H1 (cell line): Measurements from ENCODE around the gene TSPAN9. TPM values are rescaled to one million over a fixed set of nuclear protein-coding genes. Genes with fewer than 3 reads are reported as not detected.

Source experiments
- CTCF ChIA-PET: fragments of 300-600 bp; sonication (Branson Sonifier 250); formaldehyde crosslinking; loops from one replicate; lab custom pipeline; 2021; ENCODE audit not compliant: partially characterized antibody; lab: Charles Lee
- POLR2A ChIA-PET: fragments of 300-600 bp; sonication (Branson Sonifier 250); formaldehyde crosslinking; loops from one replicate; lab custom pipeline; 2021; ENCODE audit warnings: inconsistent platforms; ENCODE audit not compliant: partially characterized antibody; lab: Charles Lee
- DNase-seq, 2 experiments: peaks; one replicate each; pipeline versions ENCODE4 v3.0.0 to v3.0.0-alpha.2; 2010 to 2022; ENCODE audit warnings: low spot score in 2 of 2, low read depth in 1 of 2, mixed read lengths in 1 of 2
- FAIRE-seq: peaks from 2 replicates; lab custom pipeline; 2011; peaks lifted over from hg19 to GRCh38; lab: Jason Lieb, UNC
- H2AFZ ChIP-seq: 2 replicates; pipeline ENCODE4 v1.8.1; 2012; ENCODE audit warnings: low read length, inconsistent platforms
- H2AK5ac ChIP-seq: 2 replicates; pipeline ENCODE4 v1.6.1; 2013; ENCODE audit warnings: low read depth, low read length
- H2BK120ac ChIP-seq: replicated peaks from 2 replicates; pipeline ENCODE3; 2013; ENCODE audit warnings: low read depth, low read length, inconsistent platforms
- H2BK12ac ChIP-seq: 2 replicates; pipeline ENCODE4 v1.6.1; 2013; ENCODE audit warnings: low read depth, low read length
- H2BK15ac ChIP-seq: 2 replicates; pipeline ENCODE4 v1.6.1; 2013; ENCODE audit warnings: low read length
- H2BK20ac ChIP-seq: 2 replicates; pipeline ENCODE4 v1.6.1; 2013; ENCODE audit warnings: low read length
- H2BK5ac ChIP-seq: 2 replicates; pipeline ENCODE4 v1.6.1; 2013; ENCODE audit warnings: low read depth, low read length
- H3K14ac ChIP-seq: 2 replicates; pipeline ENCODE4 v1.6.1; 2013; ENCODE audit warnings: inconsistent platforms; ENCODE audit not compliant: insufficient read length
- H3K18ac ChIP-seq: 2 replicates; pipeline ENCODE4 v1.6.1; 2013; ENCODE audit warnings: low read length; ENCODE audit errors: extremely low read depth
- H3K23ac ChIP-seq: 2 replicates; pipeline ENCODE4 v1.6.1; 2013; ENCODE audit warnings: inconsistent platforms; ENCODE audit not compliant: insufficient read length
- H3K23me2 ChIP-seq: 2 replicates; pipeline ENCODE4 v1.6.1; 2013; ENCODE audit warnings: low read depth, low read length
- H3K27ac ChIP-seq: 2 replicates; pipeline ENCODE4 v1.6.1; 2011; ENCODE audit warnings: low read depth, low read length, inconsistent platforms
- H3K27me3 ChIP-seq, 4 experiments: replicated peaks in 1 of 4; 1 replicate in 1 of 4; 2 replicates in 3 of 4; pipeline versions ENCODE4 v1.6.1 to v1.8.1; 2011 to 2013; ENCODE audit warnings: low read length in 3 of 4, mild to moderate bottlenecking in 3 of 4, inconsistent platforms in 2 of 4, mixed read lengths in 2 of 4, moderate library complexity in 1 of 4; ENCODE audit not compliant: control insufficient read depth in 3 of 4, insufficient read depth in 3 of 4; ENCODE audit errors: extremely low read depth in 1 of 4
- H3K36me3 ChIP-seq, 4 experiments: 2 replicates each; pipeline versions ENCODE4 v1.6.1 to v1.8.1; 2011 to 2013; ENCODE audit warnings: mild to moderate bottlenecking in 4 of 4, low read length in 3 of 4, moderate library complexity in 2 of 4, control low read depth in 1 of 4, inconsistent platforms in 1 of 4; ENCODE audit not compliant: insufficient read depth in 4 of 4, control insufficient read depth in 2 of 4
- H3K4ac ChIP-seq: replicated peaks from 2 replicates; pipeline ENCODE3; 2013; ENCODE audit warnings: low read length, low read depth, mixed read lengths, inconsistent platforms; ENCODE audit not compliant: insufficient read length
- H3K4me1 ChIP-seq, 4 experiments: replicated peaks in 1 of 4; 1 replicate in 1 of 4; 2 replicates in 3 of 4; pipeline versions ENCODE4 v1.6.1 to v1.8.1; 2011 to 2013; ENCODE audit warnings: low read length in 3 of 4, inconsistent platforms in 2 of 4, mixed read lengths in 1 of 4; ENCODE audit not compliant: insufficient read depth in 4 of 4, control insufficient read depth in 3 of 4
- H3K4me2 ChIP-seq, 2 experiments: 2 replicates each; pipeline versions ENCODE4 v1.6.1 to v1.8.1; 2011 to 2013; ENCODE audit warnings: low read depth in 2 of 2, low read length in 2 of 2, control low read depth in 1 of 2, inconsistent platforms in 1 of 2, mild to moderate bottlenecking in 1 of 2; ENCODE audit not compliant: insufficient read depth in 1 of 2
- H3K4me3 ChIP-seq, 4 experiments: fragments of 200-600, 300-600 bp in 1 of 4; sonication (generic), shearing (Covaris generic), sonication (Bioruptor Twin) in 1 of 4; 2 replicates each; pipeline versions ENCODE4 v1.5.1 to v1.8.1; 2011 to 2016; ENCODE audit warnings: low read length in 4 of 4, low read depth in 3 of 4, control low read depth in 2 of 4, inconsistent platforms in 2 of 4, mild to moderate bottlenecking in 2 of 4, mixed read lengths in 1 of 4, moderate library complexity in 1 of 4; ENCODE audit not compliant: insufficient read depth in 2 of 4; ENCODE audit errors: extremely low read depth in 1 of 4
- H3K56ac ChIP-seq: replicated peaks from 2 replicates; pipeline ENCODE3; 2013; ENCODE audit warnings: low read depth, mild to moderate bottlenecking, mixed read lengths, low read length, inconsistent platforms; ENCODE audit not compliant: insufficient read length
- H3K79me1 ChIP-seq: 2 replicates; pipeline ENCODE4 v1.6.1; 2013; ENCODE audit warnings: low read depth, low read length, control low read depth
- H3K79me2 ChIP-seq, 2 experiments: 2 replicates each; pipeline versions ENCODE4 v1.6.1 to v1.8.1; 2012 to 2013; ENCODE audit warnings: low read length in 2 of 2, mild to moderate bottlenecking in 2 of 2, inconsistent platforms in 1 of 2; ENCODE audit not compliant: insufficient read depth in 2 of 2, control insufficient read depth in 1 of 2
- H3K9ac ChIP-seq, 4 experiments: replicated peaks in 1 of 4; 1 replicate in 1 of 4; 2 replicates in 3 of 4; pipeline versions ENCODE4 v1.6.1 to v1.8.1; 2011 to 2013; ENCODE audit warnings: low read depth in 3 of 4, low read length in 3 of 4, control low read depth in 2 of 4, mild to moderate bottlenecking in 2 of 4, moderate library complexity in 2 of 4, inconsistent platforms in 1 of 4; ENCODE audit errors: extremely low read depth in 1 of 4
- H3K9me3 ChIP-seq, 2 experiments: 2 replicates each; pipeline versions ENCODE4 v1.6.1 to v1.8.1; 2012 to 2013; ENCODE audit warnings: mild to moderate bottlenecking in 2 of 2, moderate library complexity in 2 of 2, control low read depth in 1 of 2, inconsistent platforms in 1 of 2, low read depth in 1 of 2, low read length in 1 of 2, mixed read lengths in 1 of 2; ENCODE audit not compliant: insufficient read depth in 2 of 2
- H4K20me1 ChIP-seq, 2 experiments: replicated peaks in 1 of 2; 2 replicates each; pipeline versions ENCODE3 to v1.8.1; 2011 to 2013; ENCODE audit warnings: inconsistent platforms in 2 of 2, low read length in 2 of 2, mild to moderate bottlenecking in 1 of 2; ENCODE audit not compliant: insufficient read depth in 2 of 2, control insufficient read depth in 1 of 2
- H4K5ac ChIP-seq: 2 replicates; pipeline ENCODE4 v1.6.1; 2013; ENCODE audit warnings: low read length, low read depth, mixed read lengths, inconsistent platforms; ENCODE audit not compliant: insufficient read length
- H4K8ac ChIP-seq: 2 replicates; pipeline ENCODE4 v1.8.0; 2013; ENCODE audit warnings: mild to moderate bottlenecking, moderate library complexity, low read length, inconsistent platforms; ENCODE audit not compliant: insufficient read depth; ENCODE audit errors: extremely low read depth
- H4K91ac ChIP-seq: replicated peaks from 2 replicates; pipeline ENCODE3; 2013; ENCODE audit warnings: low read length, mixed read lengths, inconsistent platforms; ENCODE audit not compliant: insufficient read length
- ASH2L ChIP-seq: fragments of 200-600, 300-600 bp; sonication (generic); IDR thresholded peaks from one replicate; pipeline ENCODE4 v1.7.1; 2017; ENCODE audit warnings: low read length
- BACH1 ChIP-seq: IDR thresholded peaks from 2 replicates; pipeline ENCODE4 v1.6.1; 2012; ENCODE audit warnings: low read length, improper control_type of control experiment
- CHD2 ChIP-seq: IDR thresholded peaks from 2 replicates; pipeline ENCODE4 v1.6.1; 2012; ENCODE audit warnings: low read length, improper control_type of control experiment
- CREB1 ChIP-seq: IDR thresholded peaks from 2 replicates; pipeline ENCODE4 v1.6.1; 2012; ENCODE audit warnings: inconsistent platforms
- EP300 ChIP-seq, 2 experiments: IDR thresholded peaks; 1 replicate in 1 of 2; 2 replicates in 1 of 2; pipeline ENCODE4 v1.6.1; 2011 to 2012; ENCODE audit warnings: low read depth in 2 of 2, low read length in 2 of 2, mild to moderate bottlenecking in 2 of 2, borderline replicate concordance in 1 of 2, inconsistent platforms in 1 of 2, moderate library complexity in 1 of 2
- KDM5A ChIP-seq: fragments of 200-600 bp; IDR thresholded peaks from 2 replicates; pipeline ENCODE4 v1.7.1; 2012; ENCODE audit warnings: mild to moderate bottlenecking, low read length, inconsistent platforms, mixed read lengths
- MAX ChIP-seq: IDR thresholded peaks from 2 replicates; pipeline ENCODE4 v1.6.1; 2012; ENCODE audit warnings: inconsistent platforms
- POU5F1 ChIP-seq: IDR thresholded peaks from 2 replicates; pipeline ENCODE4 v1.6.1; 2011; ENCODE audit warnings: low read depth, mild to moderate bottlenecking, low read length, moderate library complexity
- RNF2 ChIP-seq: fragments of 200-900, 300-1000 bp; sonication (generic); IDR thresholded peaks from 2 replicates; pipeline ENCODE4 v1.7.1; 2016; ENCODE audit warnings: borderline replicate concordance, low read depth, mild to moderate bottlenecking, antibody characterized with exemption, low read length; ENCODE audit not compliant: poor library complexity, severe bottlenecking; ENCODE audit errors: missing control alignments
- TBP ChIP-seq: IDR thresholded peaks from 2 replicates; pipeline ENCODE4 v1.6.1; 2011; ENCODE audit warnings: low read depth, low read length, improper control_type of control experiment
- USF2 ChIP-seq: IDR thresholded peaks from 2 replicates; pipeline ENCODE4 v1.6.1; 2011; ENCODE audit warnings: low read length, improper control_type of control experiment
- WGBS, 2 experiments: shearing (Covaris generic) in 1 of 2; methylation state at CpG; one replicate each; pipeline versions ENCODE4 v1.1.6 to v1.1.7; 2013 to 2015; ENCODE audit warnings: low lambda C conversion rate in 2 of 2, mixed read lengths in 2 of 2, inconsistent platforms in 1 of 2, low coverage in 1 of 2, missing lambda C conversion rate in 1 of 2; ENCODE audit not compliant: insufficient replicate concordance in 2 of 2, insufficient coverage in 1 of 2, insufficient read length in 1 of 2; ENCODE audit errors: extremely low coverage in 1 of 2, missing lambda C conversion rate in 1 of 2; 5-methylcytosine and 5-hydroxymethylcytosine counted together
- polyA plus RNA-seq, 7 experiments: library from polyadenylated mRNA; depleted of rRNA in 3 of 7; stranded (reverse) in 5 of 7; unstranded in 2 of 7; fragments of >200 nt in 5 of 7; fragments of 200-250 nt in 2 of 7; gene quantifications; 1 replicate in 5 of 7; 2 replicates in 1 of 7; 4 replicates in 1 of 7; pipeline versions ENCODE4 v1.2.1 to v1.2.3, GENCODE V29; 2011 to 2013; ENCODE audit warnings: missing spikeins in 2 of 7, mixed read lengths in 2 of 7
- total RNA-seq: library from RNA; stranded (reverse); fragmentation: NEBNext Ultra II Directional; extraction: Animal tissue kit (Norgen Biotek cat#: 25700); gene quantifications from 2 replicates; pipeline ENCODE4 v1.2.1, GENCODE V29; 2021

TSPAN9 gene
- total and polyA plus RNA-seq, 2 of the 8 experiments (the other 6 are each of a cell fraction or from before 2014, with no cell fraction given), result 11.5 to 29.1 TPM

GRCh38 chr12:3184485-3184884, 107.3 kb downstream of the TSPAN9 start:
- no peak overlapping the region for H2BK120ac ChIP-seq
- no peaks in the 10 kb centered on the region for H3K23me2 ChIP-seq
- H2AK5ac ChIP-seq, result 0 out of 2 replicates have a peak overlapping the region, but pooled peaks have one; percentile 5
- H2AFZ ChIP-seq, result no peak overlapping the region
- no peak overlapping the region for H3K14ac ChIP-seq
- H3K4me2 ChIP-seq, result no peak overlapping the region
- 91% methylated on average over 12 of the region's 12 CpGs; no CpG with 5 or more reads in 1 of the 2 experiments for WGBS, 2 experiments
- H3K56ac ChIP-seq, result no peak overlapping the region
- H3K18ac ChIP-seq, result no peak overlapping the region
- no peak overlapping the region for H3K23ac ChIP-seq
- peaks cover 0 to 5% (median 0%) of the 10 kb centered on the region in 4 experiments; a peak in 2 of 7 replicates for H3K4me1 ChIP-seq
- H4K5ac ChIP-seq, result no peak overlapping the region
- TF ChIP-seq BACH1 (no peak), TBP (no peak), USF2 (no peak), RNF2 (no peak), CREB1 (no peak), CHD2 (no peak), ASH2L (no peak), POU5F1 (no peak), KDM5A (no peak), MAX (no peak), EP300 (IDR thresholded peaks at IDR 0.05; ENCODE audit: borderline replicate concordance in 1 of 2, low read depth in 2 of 2, low read length in 2 of 2) (no peak)
- H3K79me1 ChIP-seq, result peaks cover 5% of the 10 kb centered on the region
- H4K8ac ChIP-seq, result no peak overlapping the region; the same call in 1 of the 2 replicates
- H2BK15ac ChIP-seq, result 0 out of 2 replicates have a peak overlapping the region, but pooled peaks have one; percentile 72
- H3K4me3 ChIP-seq, result no peak overlapping the region
- no peaks in the 10 kb centered on the region for H3K9me3 ChIP-seq
- no peaks in the 10 kb centered on the region for H4K20me1 ChIP-seq
- no peaks in the 10 kb centered on the region for H3K27me3 ChIP-seq
- no peaks in the 10 kb centered on the region for H3K79me2 ChIP-seq
- no peak for FAIRE-seq
- H4K91ac ChIP-seq, result no peak overlapping the region
- no peak overlapping the region for H3K4ac ChIP-seq
- no peaks in the 10 kb centered on the region for H3K36me3 ChIP-seq
- H3K9ac ChIP-seq, result no peak overlapping the region
- H2BK5ac ChIP-seq, result no peak overlapping the region
- 0 out of 2 replicates have a peak overlapping the region, but pooled peaks have one; percentile 60 for H2BK12ac ChIP-seq
- POLR2A ChIA-PET, result interaction anchor here (0.9 to 2.5 kb wide), 3 partner anchors 12 to 33 kb away, joined by 3 to 8 read pairs (median 3); no protein-coding TSS in a partner anchor
- H2BK20ac ChIP-seq, result no peak overlapping the region
- no peak overlapping the region for H3K27ac ChIP-seq
- no peak for DNase-seq
- CTCF ChIA-PET, result interaction anchor here (1.4 to 12.7 kb wide), 9 partner anchors 12 to 50 kb away, joined by 3 to 83 read pairs (median 8); no protein-coding TSS in a partner anchor
